HEK293 (cell line): Measurements from ENCODE around the gene CCNY.

Source experiments
- SCRT1 ChIP-seq: fragments of 450-650 bp; formaldehyde crosslinking; IDR thresholded peaks from 2 replicates; pipeline ENCODE4 v1.5.1; 2016; ENCODE audit warnings: missing biosample characterization, missing genetic modification characterization, borderline replicate concordance
- ZBTB6 ChIP-seq: fragments of 450-650 bp; formaldehyde crosslinking; IDR thresholded peaks from 2 replicates; pipeline ENCODE4 v1.5.1; 2017; ENCODE audit warnings: missing biosample characterization, missing genetic modification characterization
- ZNF174 ChIP-seq: fragments of 450-650 bp; formaldehyde crosslinking; IDR thresholded peaks from 2 replicates; pipeline ENCODE4 v1.5.0; 2017; ENCODE audit warnings: missing biosample characterization, mild to moderate bottlenecking, missing genetic modification characterization
- ZNF175 ChIP-seq: fragments of 450-650 bp; formaldehyde crosslinking; IDR thresholded peaks from 2 replicates; pipeline ENCODE4 v1.5.1; 2016; ENCODE audit warnings: missing biosample characterization, missing genetic modification characterization
- ZNF266 ChIP-seq: fragments of 450-650 bp; formaldehyde crosslinking; IDR thresholded peaks from 2 replicates; pipeline ENCODE4 v1.5.1; 2016; ENCODE audit warnings: missing biosample characterization, missing genetic modification characterization, low read depth
- ZNF274 ChIP-seq, 2 experiments: fragments of 200-500 bp in 1 of 2; fragments of 450-650 bp in 1 of 2; sonication (Bioruptor generic) in 1 of 2; formaldehyde crosslinking in 1 of 2; IDR thresholded peaks; 2 replicates each; pipeline versions ENCODE4 v1.5.1 to v1.6.1; 2014 to 2016; ENCODE audit warnings: borderline replicate concordance in 1 of 2, inconsistent platforms in 1 of 2, low read length in 1 of 2, missing biosample characterization in 1 of 2, missing genetic modification characterization in 1 of 2
- TF ChIP-seq, protein P1 (sequence below): fragments of 450-650 bp; formaldehyde crosslinking; IDR thresholded peaks from 2 replicates; pipeline ENCODE4 v1.5.1; 2016; ENCODE audit warnings: missing biosample characterization, missing genetic modification characterization, low read depth
- TF ChIP-seq, protein P2 (sequence below): fragments of 450-650 bp; formaldehyde crosslinking; IDR thresholded peaks from 2 replicates; pipeline ENCODE4 v1.5.1; 2016; ENCODE audit warnings: missing biosample characterization, missing genetic modification characterization
- TF ChIP-seq, protein P3 (sequence below): fragments of 450-650 bp; formaldehyde crosslinking; IDR thresholded peaks from 2 replicates; pipeline ENCODE4 v1.5.1; 2016; ENCODE audit warnings: missing biosample characterization, missing genetic modification characterization

DNA sequence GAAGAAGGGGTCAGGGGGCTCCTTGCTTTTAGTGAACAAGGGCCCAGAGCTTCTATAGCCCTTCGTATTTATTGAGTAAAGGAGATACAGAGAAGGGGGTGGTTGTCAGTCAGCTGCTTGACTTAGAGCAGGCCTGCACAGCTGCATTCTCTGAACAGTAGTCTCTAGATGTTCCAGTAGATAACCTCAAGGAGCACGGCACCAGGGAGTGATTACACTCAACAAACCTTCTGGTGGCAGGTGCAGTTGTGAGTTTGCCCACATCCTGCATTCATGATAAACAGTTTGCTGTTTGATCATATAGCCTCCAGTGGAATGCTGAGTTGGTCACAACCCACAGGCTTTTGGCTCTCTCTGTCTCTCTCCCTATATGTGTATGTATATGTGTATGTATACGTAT, 198.8 kb downstream of the CCNY start:
- TF ChIP-seq ZBTB6 (no peak), ZNF175 (tag by site-specific recombination) (no peak), ZNF266 (no peak), ZNF274 (IDR thresholded peaks at IDR 0.05; ENCODE audit: low read length) (no peak), ZNF274 (tag by site-specific recombination; IDR thresholded peaks at IDR 0.05; ENCODE audit: borderline replicate concordance) (no peak), ZNF174 (no peak), SCRT1 (no peak)
- TF ChIP-seq, protein P1, sequence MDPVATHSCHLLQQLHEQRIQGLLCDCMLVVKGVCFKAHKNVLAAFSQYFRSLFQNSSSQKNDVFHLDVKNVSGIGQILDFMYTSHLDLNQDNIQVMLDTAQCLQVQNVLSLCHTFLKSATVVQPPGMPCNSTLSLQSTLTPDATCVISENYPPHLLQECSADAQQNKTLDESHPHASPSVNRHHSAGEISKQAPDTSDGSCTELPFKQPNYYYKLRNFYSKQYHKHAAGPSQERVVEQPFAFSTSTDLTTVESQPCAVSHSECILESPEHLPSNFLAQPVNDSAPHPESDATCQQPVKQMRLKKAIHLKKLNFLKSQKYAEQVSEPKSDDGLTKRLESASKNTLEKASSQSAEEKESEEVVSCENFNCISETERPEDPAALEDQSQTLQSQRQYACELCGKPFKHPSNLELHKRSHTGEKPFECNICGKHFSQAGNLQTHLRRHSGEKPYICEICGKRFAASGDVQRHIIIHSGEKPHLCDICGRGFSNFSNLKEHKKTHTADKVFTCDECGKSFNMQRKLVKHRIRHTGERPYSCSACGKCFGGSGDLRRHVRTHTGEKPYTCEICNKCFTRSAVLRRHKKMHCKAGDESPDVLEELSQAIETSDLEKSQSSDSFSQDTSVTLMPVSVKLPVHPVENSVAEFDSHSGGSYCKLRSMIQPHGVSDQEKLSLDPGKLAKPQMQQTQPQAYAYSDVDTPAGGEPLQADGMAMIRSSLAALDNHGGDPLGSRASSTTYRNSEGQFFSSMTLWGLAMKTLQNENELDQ (tag by site-specific recombination) = no peak
- TF ChIP-seq, protein P2, sequence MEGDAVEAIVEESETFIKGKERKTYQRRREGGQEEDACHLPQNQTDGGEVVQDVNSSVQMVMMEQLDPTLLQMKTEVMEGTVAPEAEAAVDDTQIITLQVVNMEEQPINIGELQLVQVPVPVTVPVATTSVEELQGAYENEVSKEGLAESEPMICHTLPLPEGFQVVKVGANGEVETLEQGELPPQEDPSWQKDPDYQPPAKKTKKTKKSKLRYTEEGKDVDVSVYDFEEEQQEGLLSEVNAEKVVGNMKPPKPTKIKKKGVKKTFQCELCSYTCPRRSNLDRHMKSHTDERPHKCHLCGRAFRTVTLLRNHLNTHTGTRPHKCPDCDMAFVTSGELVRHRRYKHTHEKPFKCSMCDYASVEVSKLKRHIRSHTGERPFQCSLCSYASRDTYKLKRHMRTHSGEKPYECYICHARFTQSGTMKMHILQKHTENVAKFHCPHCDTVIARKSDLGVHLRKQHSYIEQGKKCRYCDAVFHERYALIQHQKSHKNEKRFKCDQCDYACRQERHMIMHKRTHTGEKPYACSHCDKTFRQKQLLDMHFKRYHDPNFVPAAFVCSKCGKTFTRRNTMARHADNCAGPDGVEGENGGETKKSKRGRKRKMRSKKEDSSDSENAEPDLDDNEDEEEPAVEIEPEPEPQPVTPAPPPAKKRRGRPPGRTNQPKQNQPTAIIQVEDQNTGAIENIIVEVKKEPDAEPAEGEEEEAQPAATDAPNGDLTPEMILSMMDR = no peak
- TF ChIP-seq, protein P3, sequence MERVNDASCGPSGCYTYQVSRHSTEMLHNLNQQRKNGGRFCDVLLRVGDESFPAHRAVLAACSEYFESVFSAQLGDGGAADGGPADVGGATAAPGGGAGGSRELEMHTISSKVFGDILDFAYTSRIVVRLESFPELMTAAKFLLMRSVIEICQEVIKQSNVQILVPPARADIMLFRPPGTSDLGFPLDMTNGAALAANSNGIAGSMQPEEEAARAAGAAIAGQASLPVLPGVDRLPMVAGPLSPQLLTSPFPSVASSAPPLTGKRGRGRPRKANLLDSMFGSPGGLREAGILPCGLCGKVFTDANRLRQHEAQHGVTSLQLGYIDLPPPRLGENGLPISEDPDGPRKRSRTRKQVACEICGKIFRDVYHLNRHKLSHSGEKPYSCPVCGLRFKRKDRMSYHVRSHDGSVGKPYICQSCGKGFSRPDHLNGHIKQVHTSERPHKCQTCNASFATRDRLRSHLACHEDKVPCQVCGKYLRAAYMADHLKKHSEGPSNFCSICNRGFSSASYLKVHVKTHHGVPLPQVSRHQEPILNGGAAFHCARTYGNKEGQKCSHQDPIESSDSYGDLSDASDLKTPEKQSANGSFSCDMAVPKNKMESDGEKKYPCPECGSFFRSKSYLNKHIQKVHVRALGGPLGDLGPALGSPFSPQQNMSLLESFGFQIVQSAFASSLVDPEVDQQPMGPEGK (tag by site-specific recombination) = no peak
